AG09319 (cell line): ENCODE results near the gene INKA1.
A peak's percentile ranks its signal among the peaks of the same experiment; 100 is the strongest.

Source experiments
- DNase-seq: peaks from one replicate; pipeline ENCODE4 v3.0.0-alpha.2; 2010; ENCODE audit warnings: low read depth; ENCODE audit errors: extremely low read depth
- CTCF ChIP-seq: IDR thresholded peaks from 2 replicates; pipeline ENCODE4 v1.5.1; 2011; ENCODE audit warnings: low read depth, mild to moderate bottlenecking, inconsistent platforms, low read length, moderate library complexity

Gene INKA1

DNA sequence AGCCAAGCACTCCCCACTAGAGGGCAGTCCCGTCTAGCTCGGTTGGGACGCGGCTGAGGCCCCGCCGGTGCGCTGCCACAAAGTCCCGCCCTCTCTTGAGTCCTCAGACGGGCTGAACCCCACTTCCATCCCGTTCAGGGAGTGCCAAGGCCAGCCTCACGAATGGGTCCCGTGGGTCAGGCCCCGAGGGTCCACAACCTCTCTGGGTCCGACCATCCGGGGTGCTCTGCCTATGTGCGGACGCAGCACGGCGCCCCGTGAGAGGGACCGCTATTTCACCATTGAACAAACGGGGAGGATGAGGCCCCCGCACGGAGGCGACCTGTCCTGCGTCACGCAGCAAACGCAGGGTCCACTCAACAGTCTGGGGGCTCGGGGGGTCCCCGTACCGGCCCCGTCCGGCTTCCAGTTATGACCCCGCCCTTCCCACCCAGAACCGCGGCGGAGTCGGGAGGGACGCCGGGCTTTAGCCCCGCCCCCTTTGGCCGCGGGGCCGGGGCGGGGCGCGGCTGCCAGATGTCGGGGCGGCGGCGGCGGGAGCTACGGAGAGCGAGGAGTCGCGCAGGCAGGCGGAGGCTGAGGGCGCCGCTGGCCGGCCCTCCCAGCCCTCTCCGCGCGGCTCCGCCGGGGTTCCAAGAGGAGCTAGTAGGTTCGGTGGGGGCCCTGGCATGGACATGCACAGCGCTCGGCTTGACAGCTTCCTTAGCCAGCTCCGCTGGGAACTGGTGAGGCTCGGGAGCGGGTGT is at the start of gene INKA1:
Gene INKA1, plus strand, starts transcription at position 543 of the 746 bp plus-strand sequence. Its CDS starts 132 bp downstream, at position 675.
- TF ChIP-seq CTCF: peak; percentile 85
- DNase-seq: peak; percentile 62

DNA sequence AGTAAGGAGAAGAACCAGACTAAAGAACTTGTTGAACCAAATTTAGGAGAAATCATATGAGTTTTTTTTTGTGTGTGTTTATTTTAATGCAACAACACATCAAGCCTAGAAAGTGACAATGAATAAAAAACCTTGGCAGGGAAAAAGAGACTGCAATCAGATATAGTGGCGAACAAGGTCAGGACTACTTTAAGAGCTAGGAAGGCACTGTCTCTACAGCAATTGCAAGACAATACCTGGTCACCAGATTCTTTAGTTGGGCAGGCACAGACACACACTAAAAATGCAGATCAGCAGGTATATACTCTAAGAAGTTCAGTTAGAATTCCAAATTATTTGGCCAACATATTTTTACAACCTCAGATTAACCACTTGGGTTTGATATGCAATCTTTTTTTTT is 48.5 kb upstream of the INKA1 start:
- TF ChIP-seq CTCF: no peak
- no peak for DNase-seq

DNA sequence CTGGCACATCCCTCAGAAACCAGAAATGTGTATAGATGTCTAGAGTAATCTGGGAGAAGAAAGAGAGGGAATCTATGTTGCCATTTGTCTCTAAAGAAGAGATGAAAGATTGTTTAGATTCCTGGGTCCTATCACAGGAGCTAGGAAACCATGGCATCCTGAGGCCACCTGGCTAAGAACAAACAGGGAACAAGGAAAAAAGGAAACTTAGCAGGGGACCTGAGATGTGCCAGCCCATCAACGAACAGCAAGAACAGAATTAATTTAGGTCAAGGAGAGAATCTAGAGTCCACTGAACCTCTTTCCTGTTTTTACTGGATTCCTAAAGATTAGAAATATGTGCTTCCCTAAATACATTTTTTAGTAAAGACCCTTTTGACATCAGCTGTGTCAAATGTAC is 47.0 kb upstream of the INKA1 start:
- no peak for DNase-seq
- no peak for TF ChIP-seq CTCF

- no peak for TF ChIP-seq CTCF
- DNase-seq: no peak
Measured at GRCh38 chr3:49757197-49757596, 45.9 kb upstream of the INKA1 start.

DNA sequence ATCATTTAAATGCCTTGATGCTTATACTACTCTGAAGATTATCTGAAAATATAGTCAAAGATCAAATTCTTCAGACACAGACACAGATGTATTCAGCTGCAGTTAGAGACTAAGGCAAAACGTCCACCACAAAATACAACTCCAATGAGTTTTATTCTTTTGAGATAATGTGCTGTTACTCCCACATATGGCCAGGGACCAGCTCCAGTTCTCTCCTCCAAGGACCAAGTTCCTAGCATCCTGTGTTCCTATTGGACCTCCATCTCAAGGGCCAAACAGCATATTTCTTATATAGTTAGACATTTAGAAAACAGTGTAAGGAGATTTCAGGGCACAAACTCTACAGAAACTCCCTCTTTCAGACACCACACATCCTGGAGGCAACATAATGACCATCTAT is 43.8 kb upstream of the INKA1 start:
- DNase-seq: no peak
- no peak for TF ChIP-seq CTCF

DNA sequence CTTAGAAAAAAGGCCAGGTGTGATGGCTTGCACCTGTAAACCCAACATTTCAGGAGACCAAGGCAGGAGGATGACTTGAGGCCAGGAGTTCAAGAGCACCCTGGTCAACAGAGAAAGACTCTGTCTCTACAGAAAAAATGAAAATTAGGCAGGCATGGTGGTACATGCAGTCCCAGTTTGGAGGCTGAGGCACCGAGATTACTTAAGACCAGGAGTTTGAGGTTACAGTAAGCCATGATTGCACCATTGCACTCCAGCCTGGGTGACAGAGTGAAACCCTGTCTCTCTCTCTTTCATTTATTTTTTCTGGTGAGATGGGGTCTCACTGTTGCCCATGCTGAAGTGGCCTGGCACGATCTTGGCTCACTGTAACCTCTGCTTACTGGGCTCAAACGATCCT is 41.4 kb upstream of the INKA1 start:
- no peak for TF ChIP-seq CTCF
- no peak for DNase-seq

GRCh38 chr3:49763981-49764380 is 39.1 kb upstream of the INKA1 start:
- TF ChIP-seq CTCF: no peak
- DNase-seq: no peak
